Activated T-cell treated with anti-CD3 and anti-CD28 coated beads for 48 hours (primary cell): ENCODE measurements around the gene UBE2N.
"Not testable (repeated sequence)": the region's sequence is repeated elsewhere in the genome, so short reads cannot be mapped to it uniquely, and the experiment has no call there.

Experiments used
- DNase-seq: peaks from one replicate; pipeline ENCODE4 v3.0.0-alpha.2; 2020; ENCODE audit warnings: low read depth

The UBE2N gene

GRCh38 chr12:93411060-93411459 is 30.7 kb downstream of the UBE2N start:
- DNase-seq = not testable (repeated sequence)

GRCh38 chr12:93409343-93410187 is 32.2 kb downstream of the UBE2N start:
- not testable (repeated sequence) for DNase-seq

- DNase-seq = no peak
These were observed 32.9 kb downstream of the UBE2N start for GRCh38 chr12:93408813-93409212.

- no peak for DNase-seq
These were observed 33.8 kb downstream of the UBE2N start for GRCh38 chr12:93407963-93408283.

- DNase-seq = no peak
These were observed 34.4 kb downstream of the UBE2N start for GRCh38 chr12:93407054-93407962.

GRCh38 chr12:93404961-93405849 is 36.5 kb downstream of the UBE2N start:
- DNase-seq = no peak

- no peak for DNase-seq
These were observed 37.6 kb downstream of the UBE2N start for GRCh38 chr12:93403988-93404803.

- DNase-seq = no peak
These were observed 39.1 kb downstream of the UBE2N start for GRCh38 chr12:93402333-93403311.

GRCh38 chr12:93399183-93399863 is 42.4 kb downstream of the UBE2N start:
- DNase-seq = not testable (repeated sequence)

- DNase-seq = no peak
These were observed 44.3 kb downstream of the UBE2N start for GRCh38 chr12:93397412-93397811.

GRCh38 chr12:93393425-93393824 is 48.3 kb downstream of the UBE2N start:
- no peak for DNase-seq

GRCh38 chr12:93390549-93391297 is 51.0 kb downstream of the UBE2N start:
- no peak for DNase-seq

- no peak for DNase-seq
These were observed 51.7 kb downstream of the UBE2N start for GRCh38 chr12:93390031-93390430.

GRCh38 chr12:93387780-93388179 is 54.0 kb downstream of the UBE2N start:
- peak; percentile 64 for DNase-seq

- DNase-seq = not testable (repeated sequence)
These were observed 59.7 kb downstream of the UBE2N start for GRCh38 chr12:93381976-93382437.

- no peak for DNase-seq
These were observed 60.4 kb downstream of the UBE2N start for GRCh38 chr12:93381161-93381975.

GRCh38 chr12:93380480-93381121 is 61.1 kb downstream of the UBE2N start:
- no peak for DNase-seq
